ENCODE results near the gene ANKRD34A. TPM values are rescaled to one million over a fixed set of nuclear protein-coding genes. Genes with fewer than 3 reads are reported as not detected.

Gene ANKRD34A
- total RNA-seq, 1 experiment from 2014 or later = 1.7 TPM

DNA sequence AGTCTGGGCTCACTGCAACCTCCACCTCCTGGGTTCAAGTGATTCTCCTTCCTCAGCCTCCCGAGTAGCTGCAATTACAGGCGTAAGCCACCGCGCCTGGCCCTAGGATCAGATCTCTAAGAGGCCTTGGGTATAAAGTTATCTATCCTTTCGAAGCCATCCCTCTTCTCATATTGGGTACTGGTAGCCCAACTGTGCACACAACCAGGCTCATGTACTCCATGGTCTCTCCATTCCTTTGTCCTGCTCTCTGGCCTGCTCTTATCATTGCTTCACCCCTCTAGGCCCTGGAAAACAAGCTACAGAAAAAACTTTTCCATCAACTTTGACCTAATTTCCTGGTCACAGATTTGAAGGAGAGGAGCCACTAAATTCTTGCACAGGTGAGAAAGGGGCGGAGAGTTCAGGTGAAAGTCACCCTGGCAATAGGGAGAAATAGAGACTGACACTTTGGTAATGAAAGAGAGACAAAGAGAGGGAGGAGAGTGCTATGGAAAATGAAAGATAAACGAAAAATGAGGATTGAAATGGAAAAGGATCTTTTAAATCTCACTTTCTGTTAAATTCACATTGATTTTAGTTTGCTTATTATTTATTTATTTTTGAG lies 26.0 kb upstream of the ANKRD34A start:
- peak; percentile 44 for DNase-seq (ENCODE audit: low read depth)

DNA sequence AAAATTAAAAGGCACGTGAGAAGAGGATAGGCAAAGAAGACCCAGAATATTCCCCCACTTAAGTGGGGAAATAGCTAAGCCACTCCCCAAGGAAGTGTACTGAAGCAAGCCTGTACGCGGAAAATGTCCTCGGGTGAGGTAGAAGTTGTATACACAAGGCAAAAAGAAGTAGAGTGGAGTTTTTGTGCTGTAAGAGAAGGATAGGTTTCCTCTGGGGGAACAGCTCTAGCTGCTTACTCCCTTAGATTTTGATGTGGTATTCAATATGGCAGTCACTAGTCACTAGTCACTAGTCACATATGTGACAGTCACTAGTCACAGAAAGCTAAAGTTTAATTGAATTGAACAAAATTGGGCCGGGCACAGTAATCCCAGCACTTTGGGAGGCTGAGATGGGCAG lies 24.4 kb upstream of the ANKRD34A start:
- DNase-seq (ENCODE audit: low read depth) = no peak

DNA sequence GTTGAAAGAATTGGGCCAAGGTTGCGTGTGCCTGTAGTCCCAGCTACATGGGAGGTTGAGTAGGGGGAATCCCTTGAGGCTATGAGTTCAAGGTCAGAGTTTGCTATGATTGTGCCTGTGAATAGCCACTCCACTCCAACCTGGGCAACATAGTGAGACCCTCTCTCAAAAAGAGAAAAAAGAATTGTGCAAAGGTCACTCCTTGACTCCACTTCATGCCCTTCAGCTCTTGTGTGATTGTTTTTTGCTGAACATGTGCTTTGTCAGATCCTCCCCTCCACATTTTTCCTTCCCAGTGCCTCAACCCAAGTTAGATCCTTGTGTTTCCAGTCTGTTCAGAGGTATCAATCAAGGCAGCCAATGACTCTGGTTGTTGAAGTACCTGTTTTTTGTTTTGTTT lies 23.6 kb upstream of the ANKRD34A start:
- DNase-seq (ENCODE audit: low read depth) = no peak

DNA sequence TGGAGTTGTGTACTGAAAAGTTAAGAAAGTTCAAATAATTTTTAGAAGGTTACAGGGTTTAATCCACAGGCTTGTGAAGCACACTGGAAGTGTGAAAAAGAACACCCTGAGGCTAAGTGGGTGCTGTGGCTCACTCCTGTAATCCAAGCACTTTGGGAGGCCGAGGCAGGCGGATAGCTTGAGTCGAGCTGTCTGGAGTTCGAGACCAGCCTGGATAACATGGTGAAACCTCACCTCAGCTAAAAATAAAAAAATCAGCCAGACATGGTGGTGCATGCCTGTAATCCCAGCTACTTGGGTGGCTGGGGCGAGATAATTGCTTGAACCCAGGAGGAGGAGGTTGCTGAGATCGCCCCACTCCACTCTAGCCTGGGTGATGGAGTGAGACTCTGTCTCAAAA lies 22.2 kb upstream of the ANKRD34A start:
- DNase-seq (ENCODE audit: low read depth) = no peak

DNA sequence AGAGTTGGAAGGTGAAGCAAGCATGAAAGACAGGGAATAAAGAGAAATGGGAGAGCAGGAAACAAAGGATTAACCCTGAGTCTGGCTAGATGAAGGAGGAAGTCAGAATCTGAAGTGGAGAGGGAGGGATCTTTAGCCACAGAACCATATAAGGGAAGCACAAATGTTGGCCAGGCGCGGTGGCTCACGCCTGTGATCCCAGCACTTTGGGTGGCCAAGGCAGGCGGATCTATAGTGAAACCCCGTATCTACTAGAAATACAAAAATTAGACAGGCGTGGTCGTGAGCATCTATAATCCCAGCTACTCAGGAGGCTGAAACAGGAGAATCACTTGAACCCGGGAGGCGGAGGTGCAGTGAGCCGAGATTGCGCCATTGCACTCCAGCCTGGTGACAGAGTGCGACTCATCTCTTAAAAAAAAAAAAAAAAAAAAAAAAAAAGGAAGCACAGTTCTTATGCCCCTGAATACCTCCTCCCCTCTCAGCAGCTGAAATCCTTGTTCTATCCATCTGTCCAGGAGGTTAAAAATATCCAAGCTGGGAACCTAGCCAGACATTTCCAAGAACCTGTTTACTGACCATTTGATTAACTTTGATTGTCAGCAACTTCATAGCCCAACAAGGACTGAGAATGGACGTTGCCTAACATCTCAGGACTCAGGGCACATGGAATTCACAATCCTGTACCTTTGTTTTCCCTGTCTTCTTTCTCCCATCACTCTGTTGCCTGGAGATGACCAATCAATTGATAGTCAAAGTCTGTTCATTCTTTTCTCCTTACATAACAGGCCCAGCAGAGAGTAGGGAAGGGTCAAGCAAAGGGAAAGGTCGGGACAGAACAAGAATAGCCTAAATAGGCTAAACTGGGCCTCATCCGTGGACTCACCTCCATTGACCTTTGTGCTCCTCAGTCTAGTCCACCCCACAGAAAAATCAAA lies 21.4 kb upstream of the ANKRD34A start:
- peak; percentile 89 for DNase-seq (ENCODE audit: low read depth)

DNA sequence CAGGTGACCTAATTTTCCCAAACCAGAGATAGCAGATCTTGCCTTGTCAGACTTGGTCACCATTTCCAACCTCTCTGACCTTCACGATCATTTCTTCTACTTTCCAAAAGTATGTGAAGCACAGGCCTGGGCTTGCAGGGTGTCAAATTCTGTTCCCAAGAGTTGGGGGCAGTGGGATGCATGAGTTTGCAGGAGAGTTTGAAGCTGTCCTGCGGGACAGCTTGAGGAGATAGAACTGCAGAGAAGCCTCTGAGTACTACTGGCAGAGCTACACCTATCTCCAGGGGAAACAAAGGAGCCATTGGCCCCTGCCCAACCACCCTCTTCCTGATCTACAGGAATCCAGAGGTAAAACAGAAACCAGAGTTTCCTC lies 20.7 kb upstream of the ANKRD34A start:
- DNase-seq (ENCODE audit: low read depth) = no peak

DNA sequence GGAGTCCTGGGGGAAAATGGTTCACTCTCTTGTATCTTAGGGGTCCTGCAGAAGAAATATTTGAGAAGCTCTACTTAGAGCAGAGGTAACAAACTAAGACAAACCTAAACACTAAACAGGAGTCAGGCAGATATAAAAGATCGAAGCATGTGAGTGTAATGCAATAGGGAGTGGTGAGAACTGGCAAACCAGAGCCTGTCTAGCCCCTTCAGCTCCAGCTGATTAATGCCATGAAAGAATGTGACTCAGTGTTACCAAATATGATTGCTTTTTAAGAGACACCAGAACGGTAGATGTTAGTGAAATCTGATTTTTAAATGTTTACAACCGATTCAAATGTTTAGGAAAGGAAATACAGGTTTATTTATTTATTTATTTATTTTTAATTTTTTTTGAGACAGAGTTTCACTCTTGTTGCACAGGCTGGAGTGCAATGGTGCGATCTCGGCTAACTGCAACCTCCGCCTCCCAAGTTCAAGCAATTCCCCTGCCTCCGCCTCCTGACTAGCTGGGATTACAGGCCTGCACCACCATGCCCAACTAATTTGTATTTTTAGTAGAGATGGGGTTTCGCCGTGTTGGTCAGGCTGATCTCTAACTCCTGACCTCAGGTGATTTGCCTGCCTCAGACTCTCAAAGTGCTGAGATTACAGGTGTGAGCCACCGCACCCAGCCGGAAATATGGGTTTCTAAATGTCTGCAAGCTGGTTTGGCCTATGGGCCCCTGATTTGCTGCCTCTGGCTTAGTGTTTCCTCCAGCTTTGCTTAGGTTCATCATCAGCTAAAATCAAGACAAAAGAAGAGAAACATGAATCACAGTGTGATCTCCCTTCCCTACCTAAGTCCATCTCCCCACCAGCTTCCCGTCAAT lies 19.8 kb upstream of the ANKRD34A start:
- no peak for DNase-seq (ENCODE audit: low read depth)

DNA sequence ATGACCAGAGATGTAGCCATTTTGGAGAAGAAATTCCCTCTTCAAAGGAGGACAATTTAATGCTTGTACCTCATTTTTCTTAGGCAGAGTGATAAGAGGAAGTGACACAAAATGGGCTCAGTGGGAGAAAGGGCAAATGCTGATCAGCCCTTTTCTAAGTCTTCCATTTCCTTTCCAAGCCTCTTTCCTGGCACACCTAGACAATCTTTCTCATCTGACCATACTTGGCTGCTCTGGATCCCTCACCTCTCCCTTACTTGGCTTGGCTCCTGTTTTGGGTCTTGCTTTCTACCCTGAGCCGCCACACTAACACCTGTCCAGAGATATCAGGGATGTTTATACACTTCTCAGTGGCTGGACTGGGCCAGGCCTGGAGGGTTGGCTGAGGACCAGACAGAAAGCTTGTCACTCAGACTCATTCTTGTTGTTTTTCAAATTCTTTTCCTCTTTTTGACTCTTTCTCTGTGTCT lies 18.9 kb upstream of the ANKRD34A start:
- DNase-seq (ENCODE audit: low read depth) = no peak

DNA sequence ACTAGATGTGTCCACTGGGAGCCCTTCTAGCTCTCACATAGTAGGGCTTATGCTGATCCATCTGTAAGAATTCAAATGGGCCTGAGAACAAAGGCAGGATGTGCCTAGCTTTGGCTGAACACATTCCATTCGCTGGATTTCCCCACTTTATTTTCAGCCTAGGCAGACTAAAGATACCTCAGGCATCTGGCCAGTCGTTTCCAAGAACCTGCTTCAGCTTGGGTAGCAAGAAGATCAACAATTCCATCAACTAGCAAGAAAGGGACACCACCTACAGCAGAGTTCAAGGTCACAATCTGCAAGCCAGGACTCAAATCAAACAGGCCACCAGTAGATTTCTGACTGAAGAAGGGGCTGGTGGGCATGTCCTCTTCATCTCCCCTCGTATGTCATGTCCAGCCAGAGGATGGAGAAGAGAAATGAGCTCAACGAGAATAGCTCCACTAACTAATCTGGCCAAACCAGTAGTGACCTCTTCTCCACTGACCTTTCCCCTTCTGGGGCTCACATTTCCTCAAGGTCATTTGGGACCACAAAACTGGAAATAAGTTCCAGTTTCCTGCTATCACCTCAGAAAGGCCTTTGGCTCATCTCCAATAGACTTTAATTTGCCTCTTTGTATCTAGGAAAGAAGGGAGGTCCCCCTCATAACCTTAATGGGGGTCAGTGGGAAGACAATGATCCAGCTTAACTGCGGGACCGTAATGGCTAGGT lies 17.8 kb upstream of the ANKRD34A start:
- DNase-seq (ENCODE audit: low read depth) = no peak

DNA sequence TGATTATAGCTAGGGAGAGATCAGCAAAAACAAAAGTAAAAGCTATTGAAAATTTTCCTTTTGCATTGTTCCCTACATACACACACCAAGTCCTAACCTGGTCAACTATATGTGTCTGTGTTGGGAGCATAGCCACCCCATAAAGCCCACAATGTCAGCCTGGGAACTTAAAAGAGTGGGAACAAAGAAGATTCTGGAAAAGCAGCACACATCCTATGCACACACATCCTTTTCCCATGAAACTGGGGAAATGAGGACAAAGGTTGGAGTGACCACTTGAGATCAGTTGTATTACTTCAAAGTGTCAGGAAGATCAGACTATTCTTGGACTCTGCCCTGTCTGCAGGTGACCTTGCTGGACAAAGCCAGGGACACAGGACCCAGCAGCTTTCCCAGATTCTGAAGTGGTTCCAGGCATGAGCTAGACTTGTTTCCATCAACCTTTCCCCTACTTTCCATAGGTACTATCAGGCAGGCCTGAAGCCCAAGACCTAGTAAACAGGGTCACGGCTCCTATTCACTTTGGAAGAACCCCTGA lies 16.2 kb upstream of the ANKRD34A start:
- no peak for DNase-seq (ENCODE audit: low read depth)

DNA sequence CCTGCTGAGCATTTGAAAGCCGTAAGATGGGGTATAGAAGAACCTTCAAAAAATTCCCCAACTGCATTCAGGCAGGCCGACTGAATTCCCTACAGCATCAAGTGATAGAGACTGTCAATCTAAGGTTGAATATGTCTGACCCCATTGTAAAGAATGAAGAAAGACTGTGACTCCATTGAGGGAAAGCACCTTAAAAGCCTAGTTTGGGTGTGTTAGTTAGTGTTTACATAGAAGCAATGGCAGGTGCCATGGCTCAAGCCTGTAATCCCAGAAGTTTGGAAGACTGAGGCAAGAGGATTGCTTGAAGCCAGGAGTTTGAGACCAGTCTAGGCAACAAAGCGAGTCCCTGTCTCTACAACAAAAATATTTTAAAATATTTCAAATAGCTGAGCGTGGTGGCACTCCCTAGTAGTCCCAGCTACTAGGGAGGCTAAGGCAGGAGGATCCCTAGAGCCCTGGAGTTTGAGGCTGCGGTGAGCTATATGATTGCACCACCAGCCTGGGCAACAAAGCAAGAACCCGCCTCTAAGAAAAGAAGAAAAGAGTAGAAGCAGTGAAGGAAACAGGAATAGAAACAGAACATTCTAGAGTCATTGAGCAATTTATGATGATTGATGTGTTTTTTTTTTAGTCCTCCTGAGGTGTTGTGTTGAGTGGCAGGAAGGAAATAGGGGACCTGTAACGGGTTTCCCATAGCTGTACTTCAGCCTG lies 15.5 kb upstream of the ANKRD34A start:
- DNase-seq (ENCODE audit: low read depth) = peak; percentile 55

DNA sequence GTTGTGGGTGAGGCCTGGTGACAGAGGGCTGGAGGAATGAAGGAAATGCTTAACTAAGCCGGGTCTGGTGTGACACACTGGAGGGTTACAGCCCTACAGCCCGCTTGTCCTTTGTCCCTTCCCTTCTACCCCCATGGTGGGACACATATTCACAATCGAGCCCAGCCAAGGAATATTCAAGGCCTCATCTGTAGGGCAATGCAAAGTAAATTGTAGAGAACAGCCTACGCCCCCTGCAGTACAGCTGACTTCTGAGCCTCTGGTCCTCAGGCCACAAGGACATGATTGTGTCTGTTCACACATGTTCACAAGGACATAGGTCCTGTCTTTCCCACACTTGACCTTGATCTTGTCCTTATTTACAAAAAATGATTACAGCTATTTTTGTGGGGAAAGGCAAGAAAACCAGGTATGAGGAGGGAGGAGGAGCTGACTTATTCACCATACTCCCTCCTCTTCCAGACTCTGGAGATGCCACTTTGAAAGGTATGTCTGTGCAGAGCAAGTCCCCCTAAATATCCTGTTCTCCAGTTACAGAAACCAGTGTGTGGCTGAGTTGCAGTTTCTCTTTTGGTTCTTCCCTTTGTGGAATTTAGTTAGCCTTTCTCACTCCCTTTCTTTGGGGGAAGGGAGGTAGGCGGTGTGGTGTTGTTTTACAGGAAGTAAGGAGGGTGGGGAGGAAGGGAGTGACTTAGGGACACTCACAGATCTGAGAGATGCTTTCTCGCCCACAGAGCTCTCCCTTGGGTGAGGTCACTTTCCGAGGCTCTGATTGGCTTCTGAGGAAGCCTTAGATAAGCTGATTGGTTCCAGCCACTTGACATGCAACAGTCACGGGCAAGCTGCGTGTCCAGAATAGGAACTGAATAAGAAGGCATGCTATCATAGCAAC lies 14.7 kb upstream of the ANKRD34A start:
- peak; percentile 100 for DNase-seq (ENCODE audit: low read depth)

DNA sequence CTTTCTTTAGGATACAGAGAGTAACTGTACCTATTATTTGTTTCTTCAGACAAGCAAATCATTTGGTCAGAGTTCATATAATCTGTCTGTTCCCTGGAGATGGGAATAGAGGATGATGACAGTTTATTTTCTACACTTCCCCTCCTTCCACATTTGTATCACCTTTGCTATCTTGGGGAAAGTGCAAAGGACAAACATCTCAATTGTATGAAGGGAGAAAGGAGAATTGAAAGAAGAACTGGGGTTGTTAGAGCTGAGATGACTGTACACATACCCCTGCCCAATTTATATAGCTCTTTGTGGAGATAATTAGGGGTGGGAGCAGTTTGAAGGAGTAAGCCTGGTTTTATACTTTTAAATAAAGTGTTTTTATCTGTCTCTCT lies 14.1 kb upstream of the ANKRD34A start:
- no peak for DNase-seq (ENCODE audit: low read depth)

DNA sequence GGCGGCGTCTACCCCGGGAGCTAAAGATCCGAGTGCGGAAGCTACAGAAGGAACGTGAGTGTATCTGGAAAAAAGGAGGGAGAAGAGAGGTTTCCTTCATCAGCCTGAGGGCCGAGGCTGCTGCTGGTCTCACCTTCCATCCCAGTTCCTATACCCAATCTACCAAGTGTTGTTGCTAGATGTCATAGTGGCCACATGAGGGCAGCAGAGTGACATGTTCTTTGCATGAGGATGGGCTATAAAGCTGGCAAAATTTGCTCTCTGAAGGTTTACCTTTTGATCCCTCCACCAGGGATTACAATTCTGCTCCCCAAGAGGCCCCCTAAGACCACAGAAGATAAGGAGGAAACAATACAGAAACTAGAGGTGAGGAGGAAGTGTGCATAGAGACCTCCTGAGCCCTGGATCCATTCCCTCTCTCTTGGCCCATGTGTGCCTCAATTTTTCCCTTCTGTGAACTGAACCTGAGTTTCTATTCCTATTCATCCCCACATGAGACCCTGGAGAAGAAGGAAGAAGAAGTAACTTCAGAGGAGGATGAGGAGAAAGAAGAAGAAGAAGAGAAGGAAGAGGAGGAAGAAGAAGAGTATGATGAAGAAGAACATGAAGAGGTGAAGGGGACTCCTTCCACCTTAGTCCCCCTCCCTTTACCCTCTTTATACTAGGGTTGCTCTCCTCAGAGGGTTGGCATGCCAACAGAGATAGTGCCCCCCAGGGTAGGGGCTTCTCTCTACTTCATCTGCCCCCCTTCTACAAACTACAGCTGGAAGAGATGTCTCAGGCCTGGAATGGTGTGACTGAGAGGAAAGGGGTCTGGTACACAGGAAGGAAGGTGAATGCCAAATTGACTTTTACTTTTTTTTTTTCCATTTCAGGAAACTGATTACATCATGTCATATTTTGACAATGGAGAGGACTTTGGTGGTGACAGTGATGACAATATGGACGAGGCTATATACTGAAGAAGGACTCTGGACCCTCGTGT lies 13.4 kb upstream of the ANKRD34A start:
- DNase-seq (ENCODE audit: low read depth) = peak; percentile 85

DNA sequence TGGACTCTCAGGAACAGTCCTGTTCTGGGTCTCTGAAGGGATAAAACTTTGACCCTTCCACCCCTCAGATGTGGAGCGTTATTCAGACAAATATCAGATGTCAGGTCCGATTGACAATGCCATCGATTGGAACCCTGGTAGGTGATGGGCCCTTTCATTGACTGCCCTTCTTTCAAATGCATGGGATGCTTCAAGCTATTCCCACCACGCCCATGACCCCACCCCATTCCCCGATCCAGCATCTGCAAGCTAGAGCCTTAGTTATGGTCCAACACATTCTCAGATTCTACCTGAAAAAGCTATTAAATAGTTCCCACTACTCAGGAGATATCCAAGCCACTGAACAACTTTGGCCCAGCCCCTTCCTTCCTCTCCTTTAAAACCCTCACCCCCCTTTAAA lies 12.6 kb upstream of the ANKRD34A start:
- DNase-seq (ENCODE audit: low read depth) = no peak

DNA sequence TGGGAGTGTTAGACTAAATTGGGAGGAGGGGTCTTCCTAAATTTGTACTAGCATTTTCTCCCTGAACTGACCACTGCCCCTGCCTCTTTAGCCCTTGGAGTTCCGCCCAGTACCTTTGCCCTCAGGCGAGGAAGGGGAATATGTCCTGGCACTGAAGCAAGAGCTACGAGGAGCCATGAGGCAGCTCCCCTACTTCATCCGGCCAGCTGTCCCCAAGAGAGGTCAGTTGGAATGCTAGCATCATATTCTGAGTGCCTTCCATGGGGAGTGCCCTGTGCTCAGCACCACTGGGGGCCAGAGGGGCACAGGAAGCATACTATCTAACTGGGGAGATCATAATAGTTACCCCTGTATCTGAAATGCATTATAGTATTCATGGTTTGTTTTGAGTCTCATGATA lies 10.8 kb upstream of the ANKRD34A start:
- DNase-seq (ENCODE audit: low read depth) = no peak

DNA sequence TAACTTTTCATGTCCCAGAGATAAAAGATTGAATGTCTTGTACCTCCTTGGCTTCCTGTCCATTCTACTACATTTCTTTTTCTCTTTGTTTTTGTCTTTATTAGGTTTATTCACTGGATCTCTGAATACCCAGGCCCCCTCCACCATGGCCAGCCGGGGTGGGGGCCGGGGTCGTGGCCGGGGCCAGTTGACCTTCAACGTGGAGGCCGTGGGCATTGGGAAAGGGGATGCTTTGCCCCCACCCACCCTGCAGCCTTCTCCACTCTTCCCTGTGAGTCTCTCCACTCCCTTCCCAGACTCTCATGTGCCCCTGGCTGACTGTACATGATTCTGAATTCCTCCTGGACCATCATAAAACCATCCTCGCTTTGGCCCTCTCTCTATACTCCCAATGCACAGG lies 10.3 kb upstream of the ANKRD34A start:
- DNase-seq (ENCODE audit: low read depth) = no peak

DNA sequence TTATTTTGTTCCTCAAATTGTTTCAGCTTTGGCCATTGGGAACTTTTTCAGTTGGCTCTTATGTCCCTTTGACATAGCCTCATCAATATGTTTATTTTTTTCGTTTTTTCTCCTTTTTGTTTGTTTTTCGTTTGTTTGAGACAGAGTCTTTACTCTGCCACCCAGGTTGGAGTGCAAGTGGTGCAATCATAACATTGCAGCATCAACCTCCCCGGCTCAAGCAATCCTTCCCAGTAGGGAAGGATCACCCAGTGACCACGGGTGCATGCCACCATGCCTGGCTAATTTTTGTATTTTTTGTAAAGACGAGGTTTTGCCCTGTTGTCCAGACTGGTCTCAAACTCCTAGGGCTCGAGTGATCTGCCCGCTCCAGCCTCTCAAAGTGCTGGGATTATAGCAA lies 8.2 kb upstream of the ANKRD34A start:
- DNase-seq (ENCODE audit: low read depth) = no peak

Measured in M059J (cell line).